ENCODE data around the gene AQP10. TPM values are rescaled to one million over a fixed set of nuclear protein-coding genes. Genes with fewer than 3 reads are reported as not detected.

The AQP10 gene
- total RNA-seq, 2 experiments from 2014 or later: not detected

DNA sequence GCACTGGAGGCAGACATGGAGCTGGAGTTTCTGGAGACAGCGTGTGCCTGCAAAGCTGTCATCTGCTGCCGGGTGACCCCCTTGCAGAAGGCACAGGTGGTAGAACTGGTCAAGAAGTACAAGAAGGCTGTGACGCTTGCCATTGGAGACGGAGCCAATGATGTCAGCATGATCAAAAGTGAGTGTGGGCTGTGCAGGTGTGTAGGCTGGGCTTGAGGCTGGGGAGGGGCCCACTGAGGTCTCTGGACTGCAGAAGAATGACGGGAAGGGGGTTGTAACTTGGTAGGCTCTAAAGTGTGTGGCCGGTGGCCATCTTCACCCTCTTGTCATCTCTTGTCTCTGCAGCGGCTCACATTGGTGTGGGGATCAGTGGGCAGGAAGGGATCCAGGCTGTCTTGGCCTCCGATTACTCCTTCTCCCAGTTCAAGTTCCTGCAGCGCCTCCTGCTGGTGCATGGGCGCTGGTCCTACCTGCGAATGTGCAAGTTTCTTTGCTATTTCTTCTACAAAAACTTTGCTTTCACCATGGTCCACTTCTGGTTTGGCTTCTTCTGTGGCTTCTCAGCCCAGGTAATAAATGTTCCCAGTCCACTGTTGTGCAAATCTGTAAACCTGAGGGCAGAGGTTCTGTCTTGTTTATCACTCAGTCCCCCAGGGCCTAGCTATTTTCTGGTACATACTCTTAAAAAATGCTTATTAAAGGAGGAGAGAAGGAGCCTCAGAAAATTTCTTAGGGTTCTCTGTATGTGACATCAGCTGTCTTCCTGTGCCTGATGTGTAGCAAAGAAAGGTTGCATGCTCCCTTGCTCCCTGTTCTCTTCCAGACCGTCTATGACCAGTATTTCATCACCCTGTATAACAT lies 24.3 kb downstream of the AQP10 start:
- Histone ChIP-seq H3K36me3 (ENCODE audit: insufficient read depth, low read length) (peaks cover 3% of the 10 kb centered on the region; the same call in 1 of the 2 replicates), H2AFZ (ENCODE audit: low read length) (no peak overlapping the region), H3K4me3 (ENCODE audit: low read depth, low read length, poor library complexity, severe bottlenecking) (no peak overlapping the region), H3K27ac (ENCODE audit: low read depth, low read length, poor library complexity, severe bottlenecking) (no peak overlapping the region), H4K20me1 (ENCODE audit: insufficient read depth, low read length) (no peaks in the 10 kb centered on the region), H3K9me2 (ENCODE audit: insufficient read depth, low read length) (no peaks in the 10 kb centered on the region), H3K9me3 (ENCODE audit: low read length) (no peaks in the 10 kb centered on the region), H3K79me2 (ENCODE audit: insufficient read depth, low read depth, low read length) (no peaks in the 10 kb centered on the region), H3K4me2 (ENCODE audit: low read length) (no peak overlapping the region), H3K4me1 (ENCODE audit: insufficient read depth, low read length, poor library complexity, severe bottlenecking) (no peaks in the 10 kb centered on the region)
- BruUV-seq (replicated peaks): no TSS peak
- no peak for TF ChIP-seq EZH2phosphoT487 (IDR thresholded peaks at IDR 0.05; ENCODE audit: borderline replicate concordance, low read depth, low read length)
- TF ChIP-seq CTCF (conservative IDR thresholded peaks at IDR 0.05; ENCODE audit: low read length): peak; percentile 91
- POLR2A ChIA-PET: interaction anchor here (0.5 to 0.6 kb wide), 2 partner anchors 125 to 272 kb away, joined by 4 read pairs; a partner anchor contains a TSS
- CTCF ChIA-PET (ENCODE audit: unreplicated experiment): no interaction called here
- DNase-seq (ENCODE audit: low spot score): peak; percentile 54
- intact Hi-C loops (cut with micrococcal nuclease; ENCODE audit: unreplicated experiment): no loop called here

- ChIA-PET POLR2A (no interaction called here), CTCF (ENCODE audit: unreplicated experiment) (interaction anchor here (1.1 kb wide), 1 partner anchor 13 kb away, joined by 3 read pairs; no protein-coding TSS in a partner anchor)
- Histone ChIP-seq H3K9me2 (ENCODE audit: insufficient read depth, low read length) (no peaks in the 10 kb centered on the region), H3K9me3 (ENCODE audit: low read length) (no peaks in the 10 kb centered on the region), H3K79me2 (ENCODE audit: insufficient read depth, low read depth, low read length) (no peaks in the 10 kb centered on the region), H3K27ac (ENCODE audit: low read depth, low read length, poor library complexity, severe bottlenecking) (no peak overlapping the region), H3K4me1 (ENCODE audit: insufficient read depth, low read length, poor library complexity, severe bottlenecking) (no peaks in the 10 kb centered on the region), H4K20me1 (ENCODE audit: insufficient read depth, low read length) (no peaks in the 10 kb centered on the region), H3K4me2 (ENCODE audit: low read length) (no peak overlapping the region), H2AFZ (ENCODE audit: low read length) (no peak overlapping the region), H3K4me3 (ENCODE audit: low read depth, low read length, poor library complexity, severe bottlenecking) (no peak overlapping the region), H3K36me3 (ENCODE audit: insufficient read depth, low read length) (peaks cover 3% of the 10 kb centered on the region; the same call in 1 of the 2 replicates)
- no TSS peak for BruUV-seq (replicated peaks)
- intact Hi-C loops (cut with micrococcal nuclease; ENCODE audit: unreplicated experiment): no loop called here
- DNase-seq (ENCODE audit: low spot score): no peak
- TF ChIP-seq CTCF (conservative IDR thresholded peaks at IDR 0.05; ENCODE audit: low read length) (no peak), EZH2phosphoT487 (IDR thresholded peaks at IDR 0.05; ENCODE audit: borderline replicate concordance, low read depth, low read length) (no peak)
Measured at GRCh38 chr1:154346276-154346917, 25.5 kb downstream of the AQP10 start.
